ENCODE measurements around the gene INSM1. TPM values are rescaled to one million over a fixed set of nuclear protein-coding genes. Genes with fewer than 3 reads are reported as not detected.

INSM1 gene
- total and polyA plus RNA-seq, 2 experiments from 2014 or later, result 0.55 to 1.2 TPM

DNA sequence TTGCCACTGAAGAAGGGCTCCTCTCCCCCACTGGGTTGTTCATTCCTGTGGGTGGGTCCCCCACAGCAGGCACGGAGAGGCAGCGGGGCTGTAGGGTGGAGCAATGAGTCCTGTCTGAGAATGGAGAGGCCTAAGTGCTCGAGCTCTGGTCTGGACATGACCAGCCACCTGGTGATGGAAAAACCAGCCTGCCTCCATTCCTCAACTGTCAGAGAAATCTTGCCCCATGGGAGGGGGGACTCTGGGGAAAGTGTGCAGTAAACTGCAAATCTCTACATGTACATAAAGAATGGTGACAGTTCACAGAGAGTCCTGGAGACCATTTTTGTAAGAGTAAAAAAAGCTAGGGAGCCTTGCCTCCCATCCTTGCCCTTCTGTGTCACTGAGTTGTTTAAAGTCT, 34.1 kb downstream of the INSM1 start:
- no peak for TF ChIP-seq ZNF331 (CRISPR knock-in tag; IDR thresholded peaks at IDR 0.05; ENCODE audit: low read depth)
- TF ChIP-seq, protein P1, sequence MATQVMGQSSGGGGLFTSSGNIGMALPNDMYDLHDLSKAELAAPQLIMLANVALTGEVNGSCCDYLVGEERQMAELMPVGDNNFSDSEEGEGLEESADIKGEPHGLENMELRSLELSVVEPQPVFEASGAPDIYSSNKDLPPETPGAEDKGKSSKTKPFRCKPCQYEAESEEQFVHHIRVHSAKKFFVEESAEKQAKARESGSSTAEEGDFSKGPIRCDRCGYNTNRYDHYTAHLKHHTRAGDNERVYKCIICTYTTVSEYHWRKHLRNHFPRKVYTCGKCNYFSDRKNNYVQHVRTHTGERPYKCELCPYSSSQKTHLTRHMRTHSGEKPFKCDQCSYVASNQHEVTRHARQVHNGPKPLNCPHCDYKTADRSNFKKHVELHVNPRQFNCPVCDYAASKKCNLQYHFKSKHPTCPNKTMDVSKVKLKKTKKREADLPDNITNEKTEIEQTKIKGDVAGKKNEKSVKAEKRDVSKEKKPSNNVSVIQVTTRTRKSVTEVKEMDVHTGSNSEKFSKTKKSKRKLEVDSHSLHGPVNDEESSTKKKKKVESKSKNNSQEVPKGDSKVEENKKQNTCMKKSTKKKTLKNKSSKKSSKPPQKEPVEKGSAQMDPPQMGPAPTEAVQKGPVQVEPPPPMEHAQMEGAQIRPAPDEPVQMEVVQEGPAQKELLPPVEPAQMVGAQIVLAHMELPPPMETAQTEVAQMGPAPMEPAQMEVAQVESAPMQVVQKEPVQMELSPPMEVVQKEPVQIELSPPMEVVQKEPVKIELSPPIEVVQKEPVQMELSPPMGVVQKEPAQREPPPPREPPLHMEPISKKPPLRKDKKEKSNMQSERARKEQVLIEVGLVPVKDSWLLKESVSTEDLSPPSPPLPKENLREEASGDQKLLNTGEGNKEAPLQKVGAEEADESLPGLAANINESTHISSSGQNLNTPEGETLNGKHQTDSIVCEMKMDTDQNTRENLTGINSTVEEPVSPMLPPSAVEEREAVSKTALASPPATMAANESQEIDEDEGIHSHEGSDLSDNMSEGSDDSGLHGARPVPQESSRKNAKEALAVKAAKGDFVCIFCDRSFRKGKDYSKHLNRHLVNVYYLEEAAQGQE (IDR thresholded peaks at IDR 0.05; ENCODE audit: unreplicated experiment), result no peak
- no peak for TF ChIP-seq POLR2AphosphoS5 (IDR thresholded peaks at IDR 0.05; ENCODE audit: low read depth)
- no peak for TF ChIP-seq ZNF114 (CRISPR knock-in tag; IDR thresholded peaks at IDR 0.05)
- no peak for TF ChIP-seq JUNB (IDR thresholded peaks at IDR 0.05; ENCODE audit: unreplicated experiment)
- no peak for TF ChIP-seq EZH2phosphoT487 (IDR thresholded peaks at IDR 0.05; ENCODE audit: unreplicated experiment)
- TF ChIP-seq, protein P2, sequence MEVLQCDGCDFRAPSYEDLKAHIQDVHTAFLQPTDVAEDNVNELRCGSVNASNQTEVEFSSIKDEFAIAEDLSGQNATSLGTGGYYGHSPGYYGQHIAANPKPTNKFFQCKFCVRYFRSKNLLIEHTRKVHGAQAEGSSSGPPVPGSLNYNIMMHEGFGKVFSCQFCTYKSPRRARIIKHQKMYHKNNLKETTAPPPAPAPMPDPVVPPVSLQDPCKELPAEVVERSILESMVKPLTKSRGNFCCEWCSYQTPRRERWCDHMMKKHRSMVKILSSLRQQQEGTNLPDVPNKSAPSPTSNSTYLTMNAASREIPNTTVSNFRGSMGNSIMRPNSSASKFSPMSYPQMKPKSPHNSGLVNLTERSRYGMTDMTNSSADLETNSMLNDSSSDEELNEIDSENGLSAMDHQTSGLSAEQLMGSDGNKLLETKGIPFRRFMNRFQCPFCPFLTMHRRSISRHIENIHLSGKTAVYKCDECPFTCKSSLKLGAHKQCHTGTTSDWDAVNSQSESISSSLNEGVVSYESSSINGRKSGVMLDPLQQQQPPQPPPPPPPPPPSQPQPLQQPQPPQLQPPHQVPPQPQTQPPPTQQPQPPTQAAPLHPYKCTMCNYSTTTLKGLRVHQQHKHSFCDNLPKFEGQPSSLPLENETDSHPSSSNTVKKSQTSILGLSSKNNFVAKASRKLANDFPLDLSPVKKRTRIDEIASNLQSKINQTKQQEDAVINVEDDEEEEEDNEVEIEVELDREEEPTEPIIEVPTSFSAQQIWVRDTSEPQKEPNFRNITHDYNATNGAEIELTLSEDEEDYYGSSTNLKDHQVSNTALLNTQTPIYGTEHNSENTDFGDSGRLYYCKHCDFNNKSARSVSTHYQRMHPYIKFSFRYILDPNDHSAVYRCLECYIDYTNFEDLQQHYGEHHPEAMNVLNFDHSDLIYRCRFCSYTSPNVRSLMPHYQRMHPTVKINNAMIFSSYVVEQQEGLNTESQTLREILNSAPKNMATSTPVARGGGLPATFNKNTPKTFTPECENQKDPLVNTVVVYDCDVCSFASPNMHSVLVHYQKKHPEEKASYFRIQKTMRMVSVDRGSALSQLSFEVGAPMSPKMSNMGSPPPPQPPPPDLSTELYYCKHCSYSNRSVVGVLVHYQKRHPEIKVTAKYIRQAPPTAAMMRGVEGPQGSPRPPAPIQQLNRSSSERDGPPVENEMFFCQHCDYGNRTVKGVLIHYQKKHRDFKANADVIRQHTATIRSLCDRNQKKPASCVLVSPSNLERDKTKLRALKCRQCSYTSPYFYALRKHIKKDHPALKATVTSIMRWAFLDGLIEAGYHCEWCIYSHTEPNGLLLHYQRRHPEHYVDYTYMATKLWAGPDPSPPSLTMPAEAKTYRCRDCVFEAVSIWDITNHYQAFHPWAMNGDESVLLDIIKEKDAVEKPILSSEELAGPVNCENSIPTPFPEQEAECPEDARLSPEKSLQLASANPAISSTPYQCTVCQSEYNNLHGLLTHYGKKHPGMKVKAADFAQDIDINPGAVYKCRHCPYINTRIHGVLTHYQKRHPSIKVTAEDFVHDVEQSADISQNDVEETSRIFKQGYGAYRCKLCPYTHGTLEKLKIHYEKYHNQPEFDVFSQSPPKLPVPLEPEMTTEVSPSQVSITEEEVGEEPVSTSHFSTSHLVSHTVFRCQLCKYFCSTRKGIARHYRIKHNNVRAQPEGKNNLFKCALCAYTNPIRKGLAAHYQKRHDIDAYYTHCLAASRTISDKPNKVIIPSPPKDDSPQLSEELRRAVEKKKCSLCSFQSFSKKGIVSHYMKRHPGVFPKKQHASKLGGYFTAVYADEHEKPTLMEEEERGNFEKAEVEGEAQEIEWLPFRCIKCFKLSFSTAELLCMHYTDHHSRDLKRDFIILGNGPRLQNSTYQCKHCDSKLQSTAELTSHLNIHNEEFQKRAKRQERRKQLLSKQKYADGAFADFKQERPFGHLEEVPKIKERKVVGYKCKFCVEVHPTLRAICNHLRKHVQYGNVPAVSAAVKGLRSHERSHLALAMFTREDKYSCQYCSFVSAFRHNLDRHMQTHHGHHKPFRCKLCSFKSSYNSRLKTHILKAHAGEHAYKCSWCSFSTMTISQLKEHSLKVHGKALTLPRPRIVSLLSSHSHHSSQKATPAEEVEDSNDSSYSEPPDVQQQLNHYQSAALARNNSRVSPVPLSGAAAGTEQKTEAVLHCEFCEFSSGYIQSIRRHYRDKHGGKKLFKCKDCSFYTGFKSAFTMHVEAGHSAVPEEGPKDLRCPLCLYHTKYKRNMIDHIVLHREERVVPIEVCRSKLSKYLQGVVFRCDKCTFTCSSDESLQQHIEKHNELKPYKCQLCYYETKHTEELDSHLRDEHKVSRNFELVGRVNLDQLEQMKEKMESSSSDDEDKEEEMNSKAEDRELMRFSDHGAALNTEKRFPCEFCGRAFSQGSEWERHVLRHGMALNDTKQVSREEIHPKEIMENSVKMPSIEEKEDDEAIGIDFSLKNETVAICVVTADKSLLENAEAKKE (CRISPR knock-in tag; IDR thresholded peaks at IDR 0.05), result no peak
- TF ChIP-seq, protein P3, sequence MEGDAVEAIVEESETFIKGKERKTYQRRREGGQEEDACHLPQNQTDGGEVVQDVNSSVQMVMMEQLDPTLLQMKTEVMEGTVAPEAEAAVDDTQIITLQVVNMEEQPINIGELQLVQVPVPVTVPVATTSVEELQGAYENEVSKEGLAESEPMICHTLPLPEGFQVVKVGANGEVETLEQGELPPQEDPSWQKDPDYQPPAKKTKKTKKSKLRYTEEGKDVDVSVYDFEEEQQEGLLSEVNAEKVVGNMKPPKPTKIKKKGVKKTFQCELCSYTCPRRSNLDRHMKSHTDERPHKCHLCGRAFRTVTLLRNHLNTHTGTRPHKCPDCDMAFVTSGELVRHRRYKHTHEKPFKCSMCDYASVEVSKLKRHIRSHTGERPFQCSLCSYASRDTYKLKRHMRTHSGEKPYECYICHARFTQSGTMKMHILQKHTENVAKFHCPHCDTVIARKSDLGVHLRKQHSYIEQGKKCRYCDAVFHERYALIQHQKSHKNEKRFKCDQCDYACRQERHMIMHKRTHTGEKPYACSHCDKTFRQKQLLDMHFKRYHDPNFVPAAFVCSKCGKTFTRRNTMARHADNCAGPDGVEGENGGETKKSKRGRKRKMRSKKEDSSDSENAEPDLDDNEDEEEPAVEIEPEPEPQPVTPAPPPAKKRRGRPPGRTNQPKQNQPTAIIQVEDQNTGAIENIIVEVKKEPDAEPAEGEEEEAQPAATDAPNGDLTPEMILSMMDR (conservative IDR thresholded peaks at IDR 0.05; ENCODE audit: low read depth in 2 of 2), result no peak
- no peak for TF ChIP-seq NANOG (IDR thresholded peaks at IDR 0.05; ENCODE audit: borderline replicate concordance)
- TF ChIP-seq, protein P4, sequence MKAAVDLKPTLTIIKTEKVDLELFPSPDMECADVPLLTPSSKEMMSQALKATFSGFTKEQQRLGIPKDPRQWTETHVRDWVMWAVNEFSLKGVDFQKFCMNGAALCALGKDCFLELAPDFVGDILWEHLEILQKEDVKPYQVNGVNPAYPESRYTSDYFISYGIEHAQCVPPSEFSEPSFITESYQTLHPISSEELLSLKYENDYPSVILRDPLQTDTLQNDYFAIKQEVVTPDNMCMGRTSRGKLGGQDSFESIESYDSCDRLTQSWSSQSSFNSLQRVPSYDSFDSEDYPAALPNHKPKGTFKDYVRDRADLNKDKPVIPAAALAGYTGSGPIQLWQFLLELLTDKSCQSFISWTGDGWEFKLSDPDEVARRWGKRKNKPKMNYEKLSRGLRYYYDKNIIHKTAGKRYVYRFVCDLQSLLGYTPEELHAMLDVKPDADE (IDR thresholded peaks at IDR 0.05), result no peak
- TF ChIP-seq CREB1 (CRISPR knock-in tag; IDR thresholded peaks at IDR 0.05; ENCODE audit: low read depth), result no peak
- TF ChIP-seq STAT1 (IDR thresholded peaks at IDR 0.05; ENCODE audit: unreplicated experiment), result no peak
- no peak for TF ChIP-seq EZH2 (IDR thresholded peaks at IDR 0.05; ENCODE audit: low read depth, unreplicated experiment)
- Histone ChIP-seq H3K27me3 (ENCODE audit: insufficient read depth) (no peaks in the 10 kb centered on the region), H4K20me1 (replicated peaks; ENCODE audit: insufficient read depth) (no peaks in the 10 kb centered on the region), H3K9me2 (ENCODE audit: insufficient read depth) (no peaks in the 10 kb centered on the region), H3K4me1 (ENCODE audit: insufficient read depth) (no peaks in the 10 kb centered on the region), H3K4me3 (no peak overlapping the region), H3K4me2 (no peak overlapping the region), H3F3A (replicated peaks; ENCODE audit: low read depth) (no peaks in the 10 kb centered on the region), H3K36me3 (ENCODE audit: insufficient read depth) (no peaks in the 10 kb centered on the region), H3K27ac (ENCODE audit: low read depth) (no peak overlapping the region), H2AFZ (no peak overlapping the region), H3K79me2 (replicated peaks; ENCODE audit: insufficient read depth) (no peaks in the 10 kb centered on the region)
- H3K27me3 Mint-ChIP-seq (ENCODE audit: insufficient read depth, low read depth, poor library complexity), result peaks cover 10% of the 10 kb centered on the region
- ATAC-seq (no peak), DNase-seq (ENCODE audit: low spot score) (no peak)
- peaks cover 9% of the 10 kb centered on the region for H3K4me1 Mint-ChIP-seq
- no peak overlapping the region for H3K4me3 Mint-ChIP-seq
- no peaks in the 10 kb centered on the region for H3K36me3 Mint-ChIP-seq (ENCODE audit: low read depth)
- no peak overlapping the region for H3K27ac Mint-ChIP-seq
- no peaks in the 10 kb centered on the region; the same call in 2 of the 3 replicates for H3K9me3 Mint-ChIP-seq

Data from GM23338 (cell line).